DMS79 (cell line): Measurements from ENCODE around the gene LRRK1.

Experiments
- DNase-seq: peaks from one replicate; lab custom pipeline; 2025; lab: John Stamatoyannopoulos, UW

Gene LRRK1

DNA sequence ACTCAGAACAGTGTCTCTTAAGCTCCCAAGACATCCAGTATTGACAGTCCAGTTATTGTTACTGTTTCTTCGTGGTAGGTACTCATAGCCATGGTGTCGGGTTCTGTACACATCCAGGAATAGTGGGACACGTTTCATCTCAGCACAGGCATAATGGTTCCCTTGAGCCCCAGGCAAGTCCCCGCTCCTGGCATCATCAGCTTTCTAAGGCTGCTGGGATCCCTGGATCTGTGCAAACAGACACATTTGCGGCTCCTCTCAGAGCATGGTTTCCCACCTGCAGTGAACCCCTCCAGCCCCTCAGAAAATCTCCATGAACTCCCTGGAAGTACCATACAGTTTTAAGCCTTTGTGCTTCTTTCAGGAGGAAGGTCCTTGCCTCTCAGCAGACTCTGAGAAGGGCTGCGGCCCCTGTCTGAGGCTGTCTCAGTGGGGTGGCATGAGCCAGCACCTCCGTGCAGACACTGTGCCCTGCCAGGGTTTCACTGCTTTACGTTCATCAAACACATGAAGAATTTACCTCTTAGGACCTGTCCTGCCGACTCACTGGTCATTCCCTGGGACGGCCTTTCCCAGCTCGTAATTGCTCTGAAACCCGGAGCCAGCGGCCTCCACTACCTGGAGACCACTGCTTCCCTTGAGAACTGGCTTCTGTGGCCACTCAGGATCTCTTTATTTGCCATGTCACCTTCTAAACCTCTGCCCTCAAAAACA is 124.9 kb downstream of the LRRK1 start:
- no peak for DNase-seq

DNA sequence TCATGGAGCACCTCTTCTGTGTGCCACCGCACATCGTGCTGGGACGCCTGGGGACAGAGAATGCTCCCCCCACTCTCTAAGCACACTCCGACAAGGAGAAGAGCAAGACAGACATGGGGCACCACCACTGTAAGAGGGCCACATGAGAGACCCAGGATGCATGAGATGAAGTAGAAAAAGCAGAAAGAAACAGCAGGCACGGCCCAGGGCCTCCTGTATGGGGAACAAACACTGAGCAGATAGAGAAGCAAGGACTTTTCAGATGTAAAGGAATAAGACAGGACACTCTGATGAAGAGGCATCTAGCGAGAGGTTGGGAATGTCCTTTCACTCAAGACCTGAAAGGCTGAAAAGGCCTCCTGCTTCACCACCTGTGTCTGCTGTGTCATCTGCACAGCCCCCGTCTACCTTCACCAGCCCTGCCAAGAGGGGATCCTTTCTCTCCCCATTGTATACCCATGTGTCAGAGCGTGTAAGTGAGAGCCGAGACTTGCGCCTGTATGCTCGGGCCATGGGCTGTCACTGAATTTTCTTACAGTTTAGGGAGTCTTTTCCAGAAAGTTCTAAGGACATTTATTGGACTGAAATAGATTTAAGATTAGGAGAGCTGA is 125.6 kb downstream of the LRRK1 start:
- no peak for DNase-seq

DNA sequence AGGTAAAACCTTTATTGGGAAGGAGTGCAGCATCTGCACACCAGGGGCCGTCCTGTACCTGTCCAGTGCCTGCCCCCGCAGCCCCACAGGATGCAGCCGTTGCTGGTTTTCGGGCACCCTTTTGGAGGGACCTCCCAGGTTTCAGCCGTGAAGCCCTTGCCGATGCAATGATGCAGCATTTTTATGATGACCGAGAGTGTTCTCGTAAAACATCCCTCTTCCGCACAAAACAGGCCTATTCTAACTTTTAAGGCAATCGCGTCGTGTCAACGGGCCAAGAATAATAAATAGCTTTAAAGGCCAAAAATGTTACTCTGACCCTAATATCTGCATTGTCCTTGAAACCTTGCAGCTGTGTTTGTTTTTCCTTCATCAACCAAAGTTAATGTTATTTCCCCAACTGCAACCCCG is 126.1 kb downstream of the LRRK1 start:
- DNase-seq = no peak

DNA sequence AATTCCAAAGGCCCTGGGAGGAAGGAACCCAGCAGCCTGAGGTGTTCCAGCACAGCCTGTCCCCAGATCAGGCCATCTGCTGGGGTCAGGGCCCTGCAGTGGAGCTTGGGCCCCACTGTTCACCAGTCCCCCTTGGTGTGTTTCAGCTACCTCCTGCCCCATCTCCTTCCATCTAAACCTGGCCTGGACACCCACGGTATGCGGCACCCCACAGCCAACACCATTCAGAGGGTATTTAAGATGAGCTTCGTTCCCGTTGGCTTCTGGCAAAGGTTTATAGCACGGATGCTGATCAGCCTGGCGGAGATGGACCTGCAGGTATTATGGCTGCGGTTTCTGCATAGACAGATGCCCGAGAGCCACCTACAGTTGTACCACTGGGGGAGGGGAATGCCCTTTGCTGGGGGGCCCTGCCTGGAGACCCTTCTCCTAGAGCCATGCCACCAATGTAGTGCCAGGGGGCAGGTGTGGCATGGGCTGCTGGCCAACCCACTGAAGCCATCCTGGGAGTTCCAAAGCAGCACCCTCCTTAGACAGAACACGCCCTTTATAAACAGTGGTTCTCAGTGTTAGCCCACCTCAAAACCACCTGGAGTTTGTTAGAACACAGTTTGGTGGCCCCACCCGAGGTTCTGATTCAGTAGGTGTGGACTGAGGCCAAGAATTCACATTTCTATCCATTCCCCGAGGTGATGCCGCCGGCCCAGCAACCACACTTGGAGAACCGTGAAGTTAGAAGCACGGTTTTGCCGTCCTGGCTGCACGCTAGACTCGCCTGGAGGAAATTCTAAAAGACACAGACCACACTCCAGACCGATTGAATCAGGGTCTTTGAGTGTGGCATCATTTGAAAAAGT is 126.9 kb downstream of the LRRK1 start:
- no peak for DNase-seq

DNA sequence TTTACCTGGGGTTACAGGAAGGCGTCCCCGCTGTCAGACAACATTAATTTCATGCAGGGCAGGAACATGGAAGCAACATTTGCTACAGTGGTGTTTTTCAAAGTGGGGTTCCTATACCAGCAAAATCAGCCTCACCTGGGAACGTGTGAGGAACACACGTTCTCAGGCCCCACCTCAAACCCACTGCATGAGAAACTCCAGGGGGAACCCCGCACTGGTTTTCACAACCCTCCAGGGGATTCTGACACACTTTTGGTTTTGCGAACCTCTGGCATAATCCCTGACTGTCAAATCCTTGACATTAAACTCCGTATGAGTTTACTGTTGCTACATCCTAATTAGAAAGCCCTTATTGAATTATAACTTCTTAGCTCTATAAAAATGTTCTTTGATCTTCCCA is 127.7 kb downstream of the LRRK1 start:
- DNase-seq = no peak

DNA sequence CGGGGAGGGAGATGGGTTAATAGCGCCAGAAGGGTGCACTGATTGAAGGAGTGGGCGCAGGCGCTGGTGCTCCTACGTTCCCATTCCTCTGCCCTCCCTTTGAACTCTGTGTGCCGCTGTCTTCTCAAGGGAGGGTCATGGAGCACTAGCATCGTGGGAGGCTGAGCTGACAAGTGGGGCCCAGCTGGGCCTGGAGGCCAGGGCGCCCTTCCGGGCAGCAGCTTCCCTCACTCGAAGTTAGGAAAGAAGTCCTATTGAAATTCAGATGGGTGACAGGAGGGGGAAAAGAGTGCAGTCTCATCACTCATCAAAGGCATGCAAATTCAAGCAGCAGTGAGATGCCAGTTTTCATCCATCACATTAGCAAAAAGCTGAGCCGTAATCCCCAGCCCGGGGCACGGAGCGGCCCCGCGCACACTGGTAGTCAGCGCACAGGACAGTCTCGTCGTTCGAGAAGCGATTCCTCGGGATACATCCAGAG is 128.2 kb downstream of the LRRK1 start:
- DNase-seq = no peak

DNA sequence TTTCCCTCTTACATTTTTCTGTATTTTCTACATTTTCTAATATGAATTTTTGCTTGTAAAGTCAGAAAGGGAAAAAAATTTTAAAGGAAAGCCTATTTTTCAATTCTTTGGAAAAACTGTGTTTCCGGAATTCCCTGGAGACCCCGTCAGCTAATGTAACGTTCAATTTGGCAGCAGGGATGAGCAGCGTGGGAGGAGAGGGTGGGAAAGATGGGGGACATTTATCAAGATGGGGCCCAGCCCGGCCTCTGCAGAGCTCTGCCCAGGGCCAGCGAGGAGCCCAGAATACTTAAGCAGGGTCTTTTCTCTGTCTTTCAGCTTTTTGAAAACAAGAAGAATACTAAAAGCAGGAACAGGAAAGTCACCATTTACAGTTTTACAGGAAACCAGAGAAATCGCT is 129.0 kb downstream of the LRRK1 start:
- DNase-seq = no peak

DNA sequence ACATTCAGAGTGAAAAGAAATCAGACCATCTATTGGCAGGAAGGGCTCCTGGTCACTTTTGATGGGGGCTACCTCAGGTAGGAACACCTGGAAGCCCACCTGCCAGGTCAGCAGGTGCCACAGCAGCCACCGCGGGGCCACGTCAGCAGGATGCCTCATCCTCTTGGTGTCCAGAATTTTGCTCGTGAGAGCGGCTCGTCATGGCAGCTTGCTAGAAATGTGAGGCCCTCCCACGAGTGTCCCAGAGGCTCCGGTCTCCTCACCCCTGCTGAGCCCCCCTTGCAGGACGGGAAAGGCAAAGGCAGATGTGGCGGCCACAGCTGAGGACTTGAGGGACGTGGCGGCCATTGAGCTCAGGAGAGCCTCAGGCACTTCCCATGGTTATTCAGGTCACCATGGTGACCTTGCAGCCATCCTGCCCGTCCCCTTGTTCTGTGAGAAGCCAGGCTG is 129.4 kb downstream of the LRRK1 start:
- DNase-seq = no peak

DNA sequence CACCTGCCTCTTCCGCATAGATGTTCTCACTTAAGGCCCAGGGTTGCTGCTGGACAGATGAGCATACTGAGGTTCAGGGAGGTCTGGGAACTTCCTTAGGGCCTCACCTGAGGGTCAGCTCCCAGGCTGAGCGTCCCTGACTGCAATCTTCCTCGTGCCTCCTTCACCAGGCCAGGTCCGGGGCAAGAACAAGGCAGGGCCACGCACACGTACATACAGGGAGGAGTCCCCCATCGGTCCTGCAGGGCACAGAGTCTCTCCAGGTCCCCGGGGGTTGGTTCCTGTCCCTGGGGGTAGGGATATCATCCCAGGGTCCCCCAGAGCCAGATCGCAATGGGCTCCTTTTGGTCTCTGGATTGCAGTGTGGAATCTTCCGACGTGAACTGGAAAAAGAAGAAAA is 130.1 kb downstream of the LRRK1 start:
- DNase-seq = no peak

DNA sequence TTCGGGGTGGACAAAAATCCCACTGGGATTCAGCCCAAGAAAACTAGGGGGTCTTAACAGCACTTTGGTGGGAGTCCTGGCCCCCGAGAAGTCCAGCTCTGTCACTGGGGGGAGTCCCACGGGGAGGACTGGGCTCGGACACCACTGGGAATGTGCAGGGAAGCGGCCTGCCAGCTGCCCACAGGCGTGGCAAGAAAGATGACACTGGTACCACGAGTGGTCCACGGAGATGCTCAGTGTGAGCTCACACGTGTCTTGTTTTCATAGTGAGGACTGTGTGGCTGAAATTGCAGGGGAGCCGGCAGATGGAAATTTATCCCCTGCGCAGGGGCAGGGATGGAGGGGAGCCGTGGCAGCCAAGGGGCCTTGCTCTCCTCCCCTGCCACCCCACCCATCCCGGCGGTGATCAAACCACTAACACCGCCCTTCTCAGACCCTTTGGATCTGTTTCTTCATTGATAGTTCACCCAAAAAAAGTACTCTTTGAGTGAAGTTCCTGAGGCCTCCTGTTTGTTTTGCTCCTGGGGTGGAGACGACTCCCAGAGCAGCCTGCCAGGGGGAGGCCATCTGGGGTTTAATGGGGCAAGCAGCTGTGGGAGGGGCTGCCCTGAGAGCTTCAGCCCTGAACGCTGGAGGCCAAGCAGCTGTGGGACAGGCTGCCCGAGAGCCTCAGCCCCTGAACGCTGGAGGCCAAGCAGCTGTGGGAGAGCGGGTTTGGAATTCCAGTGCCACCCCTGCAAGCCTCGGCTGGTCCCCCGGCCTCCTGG is 130.9 kb downstream of the LRRK1 start:
- no peak for DNase-seq

DNA sequence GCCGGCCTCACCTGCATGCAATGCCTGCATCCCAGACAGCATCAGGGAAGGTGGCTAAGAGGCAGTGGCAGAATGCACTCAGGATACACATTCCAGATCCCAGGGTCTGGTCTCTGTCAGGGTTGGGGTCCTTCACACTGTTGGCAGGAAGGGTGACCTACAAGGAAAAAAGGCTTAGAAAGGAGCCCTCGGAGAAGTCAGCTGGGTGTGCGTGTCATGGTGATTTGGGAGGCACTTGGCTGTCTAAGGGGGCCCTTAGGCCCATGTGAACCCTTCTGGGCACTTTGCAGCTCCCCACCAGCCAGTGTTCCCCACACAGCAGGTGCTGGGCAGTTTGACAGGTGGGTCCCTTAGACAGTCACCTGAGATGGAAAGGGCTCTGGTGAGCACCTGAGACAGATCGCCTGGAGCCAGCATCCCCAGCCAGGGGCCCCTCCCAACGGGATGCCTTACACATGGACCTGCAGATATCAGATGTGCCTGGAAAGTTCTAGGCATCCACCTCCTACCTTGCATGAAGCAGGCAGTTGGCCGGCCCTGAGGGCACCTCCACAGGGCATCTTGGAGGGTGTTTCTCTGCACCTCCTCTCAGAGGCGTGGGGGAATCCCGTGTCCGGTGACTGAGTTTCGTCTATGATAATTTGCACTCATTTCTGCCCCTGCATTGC is 131.6 kb downstream of the LRRK1 start:
- DNase-seq = no peak

DNA sequence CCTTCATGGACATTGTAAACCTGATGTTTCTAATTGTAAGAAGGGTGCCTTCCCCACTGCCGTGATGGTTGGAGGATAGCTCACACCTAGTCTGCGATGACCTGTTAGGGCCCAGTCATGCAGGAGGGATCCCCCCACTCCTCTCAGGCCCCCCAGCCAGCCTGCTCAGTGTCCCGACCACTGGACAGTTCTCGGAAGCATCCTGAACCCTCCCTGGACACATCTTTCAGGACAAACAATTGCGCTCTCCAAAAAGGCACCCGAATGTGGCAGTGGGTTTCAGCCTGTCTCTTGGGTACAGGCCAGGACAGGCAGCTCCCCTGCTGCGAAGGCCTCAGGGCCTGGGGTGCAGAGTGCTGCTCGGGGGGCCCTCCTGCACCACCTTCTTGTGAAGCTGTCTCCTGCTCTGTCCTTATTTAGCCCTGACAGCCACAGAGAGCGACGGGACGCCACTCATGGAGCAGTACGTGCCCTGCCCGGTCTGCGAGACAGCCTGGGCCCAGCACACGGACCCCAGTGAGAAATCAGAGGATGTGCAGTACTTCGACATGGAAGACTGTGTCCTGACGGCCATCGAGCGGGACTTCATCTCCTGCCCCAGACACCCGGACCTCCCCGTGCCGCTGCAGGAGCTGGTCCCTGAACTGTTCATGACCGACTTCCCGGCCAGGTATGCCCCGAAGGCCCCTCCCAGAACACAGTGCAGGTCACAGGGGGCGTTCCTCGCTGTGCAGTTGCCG is 132.3 kb downstream of the LRRK1 start:
- no peak for DNase-seq

DNA sequence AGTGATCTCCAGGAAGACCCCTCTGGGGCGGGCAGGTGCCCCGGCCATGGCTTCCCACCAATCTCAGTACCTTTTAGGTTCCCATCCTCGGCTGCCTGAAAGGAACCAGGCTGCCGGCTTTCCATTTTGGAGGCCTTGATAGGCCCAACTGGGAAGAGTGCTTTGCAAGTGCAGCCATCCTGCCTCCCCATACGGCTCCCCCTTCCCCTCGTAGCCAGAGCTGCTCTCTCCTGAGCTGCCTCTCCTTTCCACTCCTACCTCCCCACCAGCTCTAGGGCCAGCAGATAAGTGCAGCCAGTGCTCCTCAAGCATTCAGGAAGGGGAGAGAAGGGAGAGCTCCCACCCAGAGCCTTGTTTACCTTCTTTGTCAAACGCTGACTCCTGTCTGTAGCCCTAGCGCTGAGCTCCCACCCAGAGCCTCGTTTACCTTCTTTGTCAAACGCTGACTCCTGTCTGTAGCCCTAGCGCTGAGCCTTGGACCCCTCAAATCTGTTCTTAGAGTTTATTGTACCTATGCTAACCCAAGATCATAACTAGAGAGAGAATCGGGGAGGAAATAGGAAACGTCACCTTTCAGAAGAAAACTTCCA is 133.0 kb downstream of the LRRK1 start:
- no peak for DNase-seq

DNA sequence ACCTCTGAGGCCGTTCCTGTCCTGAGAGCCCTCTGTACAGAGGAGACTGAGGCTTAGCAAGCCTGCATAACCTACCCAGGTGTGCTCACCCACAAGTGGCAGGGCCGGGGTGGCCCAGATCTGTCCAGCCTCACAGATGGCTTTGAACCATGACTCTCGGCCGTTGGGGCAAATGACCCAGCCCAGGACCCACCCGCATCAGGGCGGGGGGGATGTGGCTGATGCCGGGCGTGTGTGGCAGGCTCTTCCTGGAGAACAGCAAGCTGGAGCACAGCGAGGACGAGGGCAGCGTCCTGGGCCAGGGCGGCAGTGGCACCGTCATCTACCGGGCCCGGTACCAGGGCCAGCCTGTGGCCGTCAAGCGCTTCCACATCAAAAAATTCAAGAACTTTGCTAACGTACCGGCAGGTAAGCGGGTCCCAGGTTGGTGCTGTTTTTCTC is 133.5 kb downstream of the LRRK1 start:
- DNase-seq = no peak

DNA sequence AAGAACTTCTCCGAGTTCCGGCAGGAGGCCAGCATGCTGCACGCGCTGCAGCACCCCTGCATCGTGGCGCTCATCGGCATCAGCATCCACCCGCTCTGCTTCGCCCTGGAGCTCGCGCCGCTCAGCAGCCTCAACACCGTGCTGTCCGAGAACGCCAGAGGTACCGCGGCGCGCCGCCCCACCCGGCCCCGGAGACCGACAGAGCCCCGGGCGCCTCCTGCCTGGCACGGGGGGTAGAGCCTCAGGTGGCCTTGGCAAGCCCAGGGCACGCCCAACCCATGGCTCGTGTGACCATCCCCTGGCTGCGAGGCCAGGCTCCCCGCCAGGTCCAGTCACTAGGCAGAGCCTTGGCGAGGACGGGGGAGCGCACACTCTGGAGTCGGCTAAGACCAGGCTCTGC is 134.1 kb downstream of the LRRK1 start:
- DNase-seq = no peak

DNA sequence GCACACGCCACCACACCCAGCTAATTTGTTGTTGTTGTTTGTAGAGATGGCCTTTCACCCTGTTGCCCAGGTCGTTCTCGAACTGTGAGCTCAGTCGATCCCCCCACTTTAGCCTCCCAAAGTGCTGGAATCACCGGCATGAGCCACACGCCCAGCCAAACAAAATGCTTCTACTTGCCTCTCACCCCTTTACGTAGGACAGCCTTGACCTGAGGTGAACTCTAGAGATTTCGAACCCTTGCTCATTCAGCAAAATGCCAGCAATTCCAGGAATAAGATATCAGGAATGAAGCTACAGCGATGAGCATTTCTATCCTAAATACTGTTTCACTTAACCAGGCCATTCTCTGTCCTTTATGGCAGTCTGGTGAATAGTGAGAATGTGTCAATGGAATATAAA is 135.0 kb downstream of the LRRK1 start:
- no peak for DNase-seq

DNA sequence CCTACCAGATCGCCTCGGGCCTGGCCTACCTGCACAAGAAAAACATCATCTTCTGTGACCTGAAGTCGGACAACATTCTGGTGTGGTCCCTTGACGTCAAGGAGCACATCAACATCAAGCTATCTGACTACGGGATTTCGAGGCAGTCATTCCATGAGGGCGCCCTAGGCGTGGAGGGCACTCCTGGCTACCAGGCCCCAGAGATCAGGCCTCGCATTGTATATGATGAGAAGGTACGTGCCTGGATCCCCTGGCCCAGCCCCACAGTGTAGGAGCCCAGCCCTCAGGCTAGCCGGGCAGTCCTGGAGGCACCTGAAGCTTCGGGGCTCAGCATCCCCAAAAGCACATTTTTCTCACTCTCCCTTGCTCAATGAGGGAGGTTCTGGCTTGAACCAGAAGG is 135.8 kb downstream of the LRRK1 start:
- no peak for DNase-seq

DNA sequence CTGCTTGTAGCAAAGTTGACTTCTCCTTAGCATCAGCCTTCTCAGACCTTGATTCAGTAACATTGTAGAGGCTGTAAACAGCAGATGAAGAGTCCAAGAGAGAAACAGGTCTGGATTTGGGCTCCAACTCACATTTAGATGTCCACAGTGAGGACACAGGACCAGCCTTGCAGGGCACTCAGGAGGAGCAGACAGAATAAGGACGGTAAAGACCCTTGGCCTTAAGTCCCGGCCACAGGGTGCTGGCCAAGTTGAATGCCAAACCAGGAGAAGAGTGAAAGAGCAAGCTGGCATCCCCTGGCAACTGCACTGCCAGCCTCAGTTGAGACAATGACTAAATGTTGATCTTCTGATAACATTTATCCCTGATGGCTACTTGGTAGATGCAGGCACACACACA is 136.3 kb downstream of the LRRK1 start:
- DNase-seq = no peak

DNA sequence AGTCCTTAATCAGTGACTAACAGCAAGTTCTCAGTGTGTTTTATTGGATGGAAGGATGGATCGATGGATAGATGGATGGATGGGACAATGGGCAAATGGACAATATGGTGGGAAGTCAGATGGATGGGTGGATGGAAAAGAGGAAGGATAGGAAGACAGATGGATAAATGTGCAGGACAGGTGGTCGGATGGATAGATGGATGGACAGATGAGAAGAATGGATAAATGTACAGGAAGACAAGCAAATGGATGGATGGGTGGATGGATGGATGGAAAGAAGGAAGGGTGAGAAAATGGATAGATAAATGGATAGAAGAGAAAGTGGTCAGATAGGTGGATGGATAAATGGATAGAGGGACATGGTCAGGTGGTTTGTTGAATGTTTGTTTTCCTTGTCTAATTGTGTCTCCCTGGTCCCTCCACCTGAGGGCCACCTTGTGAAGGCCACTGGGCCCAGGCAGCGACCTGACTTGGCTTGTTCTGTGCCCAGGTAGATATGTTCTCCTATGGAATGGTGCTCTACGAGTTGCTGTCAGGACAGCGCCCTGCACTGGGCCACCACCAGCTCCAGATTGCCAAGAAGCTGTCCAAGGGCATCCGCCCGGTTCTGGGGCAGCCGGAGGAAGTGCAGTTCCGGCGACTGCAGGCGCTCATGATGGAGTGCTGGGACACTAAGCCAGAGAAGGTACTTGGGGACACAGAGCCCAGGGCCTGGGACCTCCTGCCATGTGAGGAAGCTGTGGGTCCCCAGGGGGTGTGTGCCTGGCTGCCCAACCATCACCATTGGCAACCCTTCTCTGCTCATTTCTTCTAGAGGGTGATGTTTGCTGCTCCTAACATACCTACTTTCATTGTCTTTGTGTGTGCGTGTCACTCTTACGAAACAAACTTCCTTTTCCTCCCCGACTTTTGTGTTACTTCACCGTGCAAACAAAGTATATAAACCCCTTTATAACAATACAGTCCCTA is 137.5 kb downstream of the LRRK1 start:
- DNase-seq = no peak
